ENCODE measurements around the gene AACS.

DNA sequence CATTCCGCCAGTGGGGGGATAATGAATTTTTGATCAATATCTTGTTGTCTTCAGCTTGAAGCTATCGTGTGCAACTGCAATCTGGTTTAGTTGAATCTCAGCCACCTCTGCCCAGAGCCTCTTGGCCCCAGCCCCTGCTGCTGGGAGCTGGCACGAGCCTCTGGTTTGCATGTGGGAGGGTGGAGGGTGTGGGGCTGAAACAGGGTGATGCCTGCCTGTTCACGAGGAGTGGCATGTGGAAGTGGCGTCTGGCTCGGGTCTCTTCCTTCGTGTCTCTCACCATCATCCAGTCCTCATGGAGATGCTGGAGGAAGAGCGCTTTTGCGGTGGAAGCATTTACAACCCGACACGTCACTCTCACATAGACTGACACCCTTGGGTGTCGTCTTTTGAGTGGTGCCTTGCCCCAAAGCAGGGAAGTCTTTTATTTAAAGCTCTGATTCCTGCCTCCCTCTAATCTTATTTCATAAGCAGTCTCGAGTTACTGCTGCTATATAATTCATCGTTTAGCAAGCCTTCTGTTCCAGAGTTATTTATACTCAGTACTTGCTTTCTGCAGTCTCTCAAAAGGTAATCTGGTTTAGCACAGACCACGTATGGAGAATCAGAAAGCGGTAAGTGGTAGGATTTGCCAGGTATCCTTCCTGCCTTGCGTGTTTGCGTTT is 64.5 kb downstream of the AACS start:
- TF ChIP-seq, protein P1, sequence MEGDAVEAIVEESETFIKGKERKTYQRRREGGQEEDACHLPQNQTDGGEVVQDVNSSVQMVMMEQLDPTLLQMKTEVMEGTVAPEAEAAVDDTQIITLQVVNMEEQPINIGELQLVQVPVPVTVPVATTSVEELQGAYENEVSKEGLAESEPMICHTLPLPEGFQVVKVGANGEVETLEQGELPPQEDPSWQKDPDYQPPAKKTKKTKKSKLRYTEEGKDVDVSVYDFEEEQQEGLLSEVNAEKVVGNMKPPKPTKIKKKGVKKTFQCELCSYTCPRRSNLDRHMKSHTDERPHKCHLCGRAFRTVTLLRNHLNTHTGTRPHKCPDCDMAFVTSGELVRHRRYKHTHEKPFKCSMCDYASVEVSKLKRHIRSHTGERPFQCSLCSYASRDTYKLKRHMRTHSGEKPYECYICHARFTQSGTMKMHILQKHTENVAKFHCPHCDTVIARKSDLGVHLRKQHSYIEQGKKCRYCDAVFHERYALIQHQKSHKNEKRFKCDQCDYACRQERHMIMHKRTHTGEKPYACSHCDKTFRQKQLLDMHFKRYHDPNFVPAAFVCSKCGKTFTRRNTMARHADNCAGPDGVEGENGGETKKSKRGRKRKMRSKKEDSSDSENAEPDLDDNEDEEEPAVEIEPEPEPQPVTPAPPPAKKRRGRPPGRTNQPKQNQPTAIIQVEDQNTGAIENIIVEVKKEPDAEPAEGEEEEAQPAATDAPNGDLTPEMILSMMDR (IDR thresholded peaks at IDR 0.05; ENCODE audit: low read depth, low read length, poor library complexity, severe bottlenecking), result no peak
- no peak for TF ChIP-seq EZH2phosphoT487 (IDR thresholded peaks at IDR 0.05; ENCODE audit: borderline replicate concordance, low read length)

Measured in DOHH2 (cell line).